Suprapubic skin (tissue), 4 donors: Measurements from ENCODE around the gene LITAFD. TPM values are rescaled to one million over a fixed set of nuclear protein-coding genes. Genes with fewer than 3 reads are reported as not detected.
"Not testable (repeated sequence)": the region's sequence is repeated elsewhere in the genome, so short reads cannot be mapped to it uniquely, and the experiment has no call there.

Experiments
- DNase-seq, 2 donors: peaks; one replicate each; pipeline ENCODE4 v3.0.0-alpha.2; 2019; ENCODE audit warnings: low spot score in 2 of 2
- H3K27ac ChIP-seq: fragments of 200-600 bp; sonication (generic); one replicate; pipeline ENCODE4 v1.5.1; 2019
- H3K27me3 ChIP-seq: fragments of 200-600 bp; sonication (generic); one replicate; pipeline ENCODE4 v1.5.1; 2019
- H3K36me3 ChIP-seq: fragments of 200-600 bp; sonication (generic); one replicate; pipeline ENCODE4 v1.5.1; 2019
- H3K4me1 ChIP-seq: fragments of 200-600 bp; sonication (generic); one replicate; pipeline ENCODE4 v1.5.1; 2019
- H3K4me3 ChIP-seq: fragments of 200-600 bp; sonication (generic); one replicate; pipeline ENCODE4 v1.5.1; 2019; ENCODE audit warnings: mild to moderate bottlenecking
- H3K9me3 ChIP-seq: fragments of 200-600 bp; sonication (generic); one replicate; pipeline ENCODE4 v1.5.1; 2019
- CTCF ChIP-seq, 2 donors: fragments of 200-600 bp in 1 of 2; fragments of 450-650 bp in 1 of 2; sonication (generic) in 1 of 2; IDR thresholded peaks; one replicate each; pipeline ENCODE4 v1.5.1; 2016 to 2019; ENCODE audit warnings: antibody characterized with exemption in 2 of 2, mild to moderate bottlenecking in 1 of 2, moderate library complexity in 1 of 2
- EP300 ChIP-seq: sonication (generic); formaldehyde crosslinking; IDR thresholded peaks from one replicate; pipeline ENCODE4 v1.6.1; 2017; ENCODE audit warnings: antibody characterized with exemption
- POLR2A ChIP-seq, 2 donors: fragments of 450-650 bp; IDR thresholded peaks; one replicate each; pipeline ENCODE4 v1.6.1; 2017; ENCODE audit warnings: antibody characterized with exemption in 2 of 2, mild to moderate bottlenecking in 2 of 2, moderate library complexity in 2 of 2
- POLR2AphosphoS5 ChIP-seq, 3 donors: sonication (generic); formaldehyde crosslinking; IDR thresholded peaks; one replicate each; pipeline ENCODE4 v1.6.1; 2017; ENCODE audit warnings: antibody characterized with exemption in 3 of 3
- WGBS: methylation state at CpG from one replicate; pipeline ENCODE4 v1.1.5; 2018; 5-methylcytosine and 5-hydroxymethylcytosine counted together
- total RNA-seq, 4 donors: library from RNA; depleted of rRNA; stranded (reverse); fragments of >200 nt; gene quantifications; one replicate each; pipeline ENCODE4 v1.1.0, GENCODE V29; 2016

Gene LITAFD
- total RNA-seq, 4 donors from 2014 or later, result not detected

- H3K9me3 ChIP-seq, result no peaks in the 10 kb centered on the region
- H3K27me3 ChIP-seq, result no peaks in the 10 kb centered on the region
- H3K27ac ChIP-seq, result no peak overlapping the region
- no peak overlapping the region for H3K4me3 ChIP-seq
- TF ChIP-seq EP300 (no peak), POLR2A (IDR thresholded peaks at IDR 0.05) (no peak), POLR2AphosphoS5 (IDR thresholded peaks at IDR 0.05) (no peak), CTCF (IDR thresholded peaks at IDR 0.05) (no peak)
- WGBS, result 83% methylated on average over 1 of the region's 1 CpG
- H3K4me1 ChIP-seq, result peaks cover 8% of the 10 kb centered on the region
- H3K36me3 ChIP-seq, result peaks cover 89% of the 10 kb centered on the region
- no peak for DNase-seq
These were observed 28.7 kb downstream of the LITAFD start for GRCh38 chr16:8910811-8911210.

- Histone ChIP-seq H3K4me3 (no peak overlapping the region), H3K36me3 (peaks cover 83% of the 10 kb centered on the region), H3K9me3 (no peaks in the 10 kb centered on the region), H3K4me1 (peaks cover 9% of the 10 kb centered on the region), H3K27ac (no peak overlapping the region), H3K27me3 (no peaks in the 10 kb centered on the region)
- WGBS, result 91% methylated on average over 4 of the region's 4 CpGs
- no peak for DNase-seq
- TF ChIP-seq EP300 (no peak), CTCF (IDR thresholded peaks at IDR 0.05) (no peak), POLR2AphosphoS5 (IDR thresholded peaks at IDR 0.05) (no peak), POLR2A (IDR thresholded peaks at IDR 0.05) (no peak)
These were observed 30.6 kb downstream of the LITAFD start for GRCh38 chr16:8912793-8913192.

DNA sequence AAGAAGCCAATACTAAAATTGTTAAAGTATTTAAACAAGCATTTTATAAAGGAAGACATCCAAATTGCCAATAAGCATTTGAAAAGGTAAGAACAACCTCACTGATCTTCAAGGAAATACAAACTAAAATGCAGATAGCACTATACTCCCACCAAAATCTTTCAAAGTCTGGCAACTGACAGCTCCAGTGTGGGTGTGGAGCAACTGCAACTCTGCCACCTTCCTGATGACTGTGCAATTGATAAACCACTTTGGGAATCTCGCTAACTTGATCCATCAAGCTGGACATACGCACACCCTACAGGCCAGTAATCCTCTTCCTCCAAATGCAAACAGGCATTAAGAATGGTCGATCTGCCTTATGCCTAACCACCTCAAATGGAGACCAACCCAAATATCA is 31.9 kb downstream of the LITAFD start:
- Histone ChIP-seq H3K4me1 (peaks cover 9% of the 10 kb centered on the region), H3K9me3 (no peaks in the 10 kb centered on the region), H3K36me3 (peaks cover 83% of the 10 kb centered on the region), H3K4me3 (no peak overlapping the region), H3K27me3 (no peaks in the 10 kb centered on the region), H3K27ac (no peak overlapping the region)
- TF ChIP-seq POLR2A (IDR thresholded peaks at IDR 0.05), result no peak
- TF ChIP-seq CTCF (IDR thresholded peaks at IDR 0.05), result no peak
- no peak for TF ChIP-seq POLR2AphosphoS5 (IDR thresholded peaks at IDR 0.05)
- no peak for TF ChIP-seq EP300
- DNase-seq, result no peak
- 98% methylated on average over 3 of the region's 3 CpGs for WGBS

GRCh38 chr16:8915722-8916301 is 33.7 kb downstream of the LITAFD start:
- Histone ChIP-seq H3K27me3 (no peaks in the 10 kb centered on the region), H3K9me3 (no peaks in the 10 kb centered on the region), H3K36me3 (peaks cover 82% of the 10 kb centered on the region), H3K4me3 (no peak overlapping the region), H3K4me1 (peaks cover 9% of the 10 kb centered on the region), H3K27ac (no peak overlapping the region)
- 78% methylated on average over 7 of the region's 7 CpGs for WGBS
- TF ChIP-seq CTCF (IDR thresholded peaks at IDR 0.05) (no peak), POLR2AphosphoS5 (IDR thresholded peaks at IDR 0.05) (no peak), EP300 (no peak), POLR2A (IDR thresholded peaks at IDR 0.05) (no peak)
- DNase-seq, result no peak

- H3K9me3 ChIP-seq, result no peaks in the 10 kb centered on the region
- H3K27ac ChIP-seq, result no peak overlapping the region
- H3K4me1 ChIP-seq, result peaks cover 9% of the 10 kb centered on the region
- WGBS, result 84% methylated on average over 5 of the region's 5 CpGs
- peaks cover 80% of the 10 kb centered on the region for H3K36me3 ChIP-seq
- TF ChIP-seq CTCF (IDR thresholded peaks at IDR 0.05) (no peak), POLR2AphosphoS5 (IDR thresholded peaks at IDR 0.05) (no peak), POLR2A (IDR thresholded peaks at IDR 0.05) (no peak)
- no peak overlapping the region for H3K4me3 ChIP-seq
- no peaks in the 10 kb centered on the region for H3K27me3 ChIP-seq
- no peak for DNase-seq
These were observed 34.5 kb downstream of the LITAFD start for GRCh38 chr16:8916541-8917225.

GRCh38 chr16:8917336-8917735 is 35.2 kb downstream of the LITAFD start:
- not testable (repeated sequence) for DNase-seq
- WGBS, result 92% methylated on average over 10 of the region's 10 CpGs
- H3K36me3 ChIP-seq, result peaks cover 80% of the 10 kb centered on the region

More at GRCh38 chr16:8917336-8917735, 35.2 kb downstream of the LITAFD start:
- H3K4me3 ChIP-seq, H3K4me1 ChIP-seq, H3K9me3 ChIP-seq, H3K27ac ChIP-seq, H3K27me3 ChIP-seq: not testable (repeated sequence)
